AG10803 (cell line): Measurements from ENCODE around the gene KIF16B.
A peak's percentile ranks its signal among the peaks of the same experiment; 100 is the strongest.

Experiments used
- DNase-seq: peaks from one replicate; pipeline ENCODE4 v3.0.0; 2010; ENCODE audit warnings: low read depth
- H3K4me3 ChIP-seq: 2 replicates; pipeline ENCODE4 v1.5.1; 2011; ENCODE audit warnings: mild to moderate bottlenecking, low read length, control low read depth
- CTCF ChIP-seq: conservative IDR thresholded peaks from 2 replicates; pipeline ENCODE4 v1.5.1; 2011; ENCODE audit warnings: mild to moderate bottlenecking, low read length, control low read depth, inconsistent platforms

Gene KIF16B

GRCh38 chr20:16497896-16498295 is 75.4 kb downstream of the KIF16B start:
- DNase-seq, result no peak
- H3K4me3 ChIP-seq, result no peak overlapping the region
- no peak for TF ChIP-seq CTCF

- no peak overlapping the region for H3K4me3 ChIP-seq
- no peak for DNase-seq
- TF ChIP-seq CTCF, result no peak
These were observed 79.8 kb downstream of the KIF16B start for GRCh38 chr20:16493486-16493885.

DNA sequence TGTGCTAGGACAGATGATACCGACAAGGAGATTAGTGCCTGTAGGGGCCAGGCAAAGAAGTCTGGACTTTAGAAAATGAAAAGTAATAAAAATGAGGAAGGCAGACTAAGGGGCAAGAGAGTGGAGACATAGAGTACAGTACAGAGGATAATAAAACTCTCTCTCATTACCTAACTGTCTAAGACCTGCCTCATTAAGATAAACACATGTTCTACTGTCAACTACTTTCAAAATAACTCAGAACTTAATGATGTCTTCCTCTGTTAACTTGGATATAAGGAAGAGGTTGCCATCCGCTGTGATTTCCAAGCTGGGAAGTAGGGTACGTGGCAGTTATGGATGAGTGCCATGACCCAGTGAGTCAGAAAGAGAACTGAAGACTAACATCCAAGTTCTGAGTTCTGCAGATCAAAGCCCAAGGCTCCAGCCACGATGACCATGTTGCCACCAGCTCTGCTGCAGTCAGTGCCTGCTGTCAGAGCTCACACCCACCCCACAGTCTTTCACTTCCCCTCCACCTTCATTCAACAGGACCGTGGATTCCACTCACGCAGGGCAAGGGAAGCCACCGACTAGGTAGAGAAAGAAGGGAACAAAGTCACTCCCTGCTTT is 81.8 kb downstream of the KIF16B start:
- DNase-seq, result peak; percentile 11
- H3K4me3 ChIP-seq, result no peak overlapping the region
- TF ChIP-seq CTCF, result no peak

DNA sequence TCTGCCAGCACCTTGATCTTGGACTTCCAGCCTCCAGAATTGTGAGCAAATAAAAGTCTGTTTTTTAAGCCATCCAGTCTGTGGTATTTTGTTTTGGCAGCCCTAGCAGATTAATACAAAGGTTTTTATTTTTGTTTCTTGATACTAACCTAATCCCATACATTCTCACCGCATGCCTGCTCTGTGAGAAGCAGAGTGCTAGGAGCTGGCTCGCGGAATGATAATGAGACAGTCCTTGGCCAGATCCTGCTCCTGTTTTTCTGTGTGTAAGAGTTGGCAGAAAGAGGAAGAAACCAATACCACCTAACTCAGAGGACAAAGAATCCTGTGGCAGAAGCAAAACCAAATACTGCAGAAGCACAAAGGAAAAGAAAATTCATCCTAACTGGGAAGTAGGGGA is 82.6 kb downstream of the KIF16B start:
- no peak overlapping the region for H3K4me3 ChIP-seq
- no peak for DNase-seq
- no peak for TF ChIP-seq CTCF

GRCh38 chr20:16488616-16489015 is 84.6 kb downstream of the KIF16B start:
- no peak for DNase-seq
- TF ChIP-seq CTCF, result no peak

DNA sequence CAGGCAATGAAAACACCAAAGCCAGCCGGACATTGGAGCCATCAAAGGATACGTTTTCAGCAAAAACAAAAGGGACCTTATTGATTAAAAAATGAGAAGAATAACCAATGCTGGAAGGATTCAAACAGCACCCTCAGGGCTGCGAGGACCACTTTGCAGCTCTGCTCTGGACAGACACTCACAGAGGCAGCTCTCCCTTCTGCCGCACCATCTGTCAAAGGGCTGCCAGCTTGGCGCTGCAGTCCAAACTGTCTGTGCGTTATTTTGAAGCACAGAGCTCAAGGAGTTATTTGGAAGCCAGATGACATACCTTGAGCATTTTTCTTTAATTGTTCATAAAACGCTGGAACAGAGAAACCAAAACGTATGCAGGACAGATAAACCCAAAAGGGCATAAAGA is 85.2 kb downstream of the KIF16B start:
- DNase-seq, result no peak
- no peak for TF ChIP-seq CTCF
- H3K4me3 ChIP-seq, result no peak overlapping the region

More at GRCh38 chr20:16488616-16489015, 84.6 kb downstream of the KIF16B start:
- H3K4me3 ChIP-seq, result no peak overlapping the region

GRCh38 chr20:16486532-16486931 is 86.7 kb downstream of the KIF16B start:
- TF ChIP-seq CTCF, result no peak
- H3K4me3 ChIP-seq, result no peak overlapping the region
- DNase-seq, result no peak
